CD14-positive monocyte (primary cell): Measurements from ENCODE around the gene ENPEP. TPM values are rescaled to one million over a fixed set of nuclear protein-coding genes. Genes with fewer than 3 reads are reported as not detected.
"Not testable (repeated sequence)": the region's sequence is repeated elsewhere in the genome, so short reads cannot be mapped to it uniquely, and the experiment has no call there.

Experiments
- DNase-seq, 3 donors: peaks; one replicate each; pipeline ENCODE4 v3.0.0-alpha.2; 2011 to 2022
- H2AFZ ChIP-seq: 2 replicates; pipeline ENCODE4 v1.6.0; 2012; ENCODE audit warnings: mild to moderate bottlenecking, low read depth, low read length, inconsistent platforms; ENCODE audit not compliant: insufficient read depth, poor library complexity, severe bottlenecking
- H3K27ac ChIP-seq, 2 donors: 1 replicate in 1 of 2; 2 replicates in 1 of 2; pipeline ENCODE4 v1.5.1; 2012 to 2013; ENCODE audit warnings: low read length in 2 of 2, control low read depth in 1 of 2, inconsistent platforms in 1 of 2, low read depth in 1 of 2, mild to moderate bottlenecking in 1 of 2
- H3K27me3 ChIP-seq, 2 donors: one replicate each; pipeline versions ENCODE4 v1.6.0 to v1.6.1; 2011 to 2013; ENCODE audit warnings: low read length in 2 of 2; ENCODE audit not compliant: control insufficient read depth in 2 of 2, insufficient read depth in 2 of 2
- H3K36me3 ChIP-seq, 2 donors: replicated peaks in 1 of 2; 1 replicate in 1 of 2; 2 replicates in 1 of 2; pipeline versions ENCODE4 v1.5.1 to v1.6.1; 2012 to 2013; ENCODE audit warnings: low read length in 2 of 2, control low read depth in 1 of 2, inconsistent platforms in 1 of 2, mild to moderate bottlenecking in 1 of 2; ENCODE audit not compliant: insufficient read depth in 2 of 2, control insufficient read depth in 1 of 2
- H3K4me1 ChIP-seq, 2 donors: 1 replicate in 1 of 2; 2 replicates in 1 of 2; pipeline versions ENCODE4 v1.5.1 to v1.6.1; 2012 to 2013; ENCODE audit warnings: low read length in 2 of 2, control low read depth in 1 of 2, inconsistent platforms in 1 of 2, mild to moderate bottlenecking in 1 of 2, moderate library complexity in 1 of 2; ENCODE audit not compliant: insufficient read depth in 2 of 2, control insufficient read depth in 1 of 2
- H3K4me2 ChIP-seq: replicated peaks from 2 replicates; pipeline ENCODE3; 2012; ENCODE audit warnings: low read length, moderate library complexity, mild to moderate bottlenecking; ENCODE audit not compliant: poor library complexity, severe bottlenecking; ENCODE audit errors: extremely low read depth
- H3K4me3 ChIP-seq, 3 experiments: fragments of 200-600 bp in 1 of 3; sonication (generic) in 1 of 3; replicated peaks in 1 of 3; 1 replicate in 2 of 3; 2 replicates in 1 of 3; pipeline ENCODE4 v1.5.1; 2011 to 2013; ENCODE audit warnings: low read length in 3 of 3, mild to moderate bottlenecking in 3 of 3, control low read depth in 2 of 3, low read depth in 2 of 3, inconsistent platforms in 1 of 3, moderate library complexity in 1 of 3
- H3K79me2 ChIP-seq: 2 replicates; pipeline ENCODE4 v1.6.0; 2012; ENCODE audit warnings: mild to moderate bottlenecking, control low read depth, inconsistent platforms, low read length, moderate library complexity; ENCODE audit not compliant: insufficient read depth
- H3K9ac ChIP-seq: 2 replicates; pipeline ENCODE4 v1.6.0; 2017; ENCODE audit warnings: low read length, mild to moderate bottlenecking; ENCODE audit not compliant: insufficient read depth, poor library complexity, severe bottlenecking
- H3K9me3 ChIP-seq, 2 donors: replicated peaks in 1 of 2; 1 replicate in 1 of 2; 2 replicates in 1 of 2; pipeline versions ENCODE4 v1.5.1 to v1.6.1; 2012 to 2013; ENCODE audit warnings: low read length in 2 of 2, control low read depth in 1 of 2; ENCODE audit not compliant: control insufficient read depth in 1 of 2, insufficient read depth in 1 of 2
- H4K20me1 ChIP-seq: 2 replicates; pipeline ENCODE4 v1.6.0; 2012; ENCODE audit warnings: mild to moderate bottlenecking, low read length, control low read depth, moderate library complexity; ENCODE audit not compliant: insufficient read depth
- H3K27ac Mint-ChIP-seq, 7 donors: one replicate each; pipeline ENCODE4 v1.8.0; 2020; ENCODE audit warnings: mild to moderate bottlenecking in 7 of 7, mixed read lengths in 7 of 7, moderate library complexity in 6 of 7, inconsistent platforms in 2 of 7
- H3K27me3 Mint-ChIP-seq, 3 donors: one replicate each; pipeline ENCODE4 v1.8.0; 2021 to 2022; ENCODE audit warnings: low read depth in 3 of 3, mild to moderate bottlenecking in 3 of 3, mixed read lengths in 3 of 3, moderate library complexity in 3 of 3, inconsistent platforms in 1 of 3
- H3K36me3 Mint-ChIP-seq, 2 donors: one replicate each; pipeline ENCODE4 v1.8.0; 2020; ENCODE audit warnings: mixed read lengths in 2 of 2, inconsistent platforms in 1 of 2, mild to moderate bottlenecking in 1 of 2
- H3K4me1 Mint-ChIP-seq: one replicate; pipeline ENCODE4 v1.8.0; 2020; ENCODE audit warnings: mild to moderate bottlenecking, mixed read lengths
- H3K4me3 Mint-ChIP-seq, 2 donors: one replicate each; pipeline ENCODE4 v1.8.0; 2020; ENCODE audit warnings: mild to moderate bottlenecking in 2 of 2, mixed read lengths in 2 of 2, moderate library complexity in 1 of 2
- H3K9me3 Mint-ChIP-seq, 7 donors: one replicate each; pipeline ENCODE4 v1.8.0; 2020 to 2022; ENCODE audit warnings: mixed read lengths in 7 of 7, mild to moderate bottlenecking in 6 of 7, moderate library complexity in 6 of 7, inconsistent platforms in 2 of 7
- WGBS: methylation state at CpG from one replicate; pipeline ENCODE4 v1.1.5; 2013; ENCODE audit warnings: missing lambda C conversion rate; ENCODE audit not compliant: insufficient coverage; 5-methylcytosine and 5-hydroxymethylcytosine counted together
- intact Hi-C, 2 donors: fragments of 100-400 bp; cut with micrococcal nuclease; formaldehyde crosslinking; loops; one replicate each; pipeline versions ENCODE4 v1.15.0 to v1.15.1; 2023
- polyA plus RNA-seq, 3 donors: library from polyadenylated mRNA; depleted of rRNA in 1 of 3; unstranded in 2 of 3; stranded (reverse) in 1 of 3; fragments of 300-500 nt in 2 of 3; fragments of >200 nt in 1 of 3; fragmentation: Illumina TruSeq in 2 of 3; gene quantifications; 1 replicate in 2 of 3; 2 replicates in 1 of 3; pipeline ENCODE4 v1.2.3, GENCODE V29; 2012 to 2021
- TF ChIP-seq, protein P1 (sequence below): fragments of 200-600 bp; IDR thresholded peaks from one replicate; pipeline ENCODE4 v1.8.0; 2022; ENCODE audit warnings: antibody characterized with exemption, mild to moderate bottlenecking

The ENPEP gene
- polyA plus RNA-seq, 3 donors, result not detected

DNA sequence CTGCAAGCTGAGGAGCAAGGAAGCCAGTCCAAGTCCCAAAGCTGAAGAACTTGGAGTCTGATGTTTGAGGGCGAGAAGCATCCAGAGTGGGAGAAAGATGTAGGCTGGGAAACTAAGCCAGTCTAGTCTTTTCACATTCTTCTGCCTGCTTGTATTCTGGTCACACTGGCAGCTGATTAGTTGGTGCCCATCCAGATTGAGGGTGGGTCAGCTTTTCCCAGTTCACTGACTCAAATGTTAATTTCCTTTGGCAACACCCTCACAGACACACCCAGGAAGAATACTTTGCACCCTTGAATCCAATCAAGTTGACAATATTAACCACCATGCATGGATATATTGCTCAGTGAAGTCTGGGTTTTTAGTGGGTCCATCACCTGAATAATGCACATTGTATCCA lies 36.7 kb upstream of the ENPEP start:
- intact Hi-C loops, H3K4me1 Mint-ChIP-seq: not testable (repeated sequence)

DNA sequence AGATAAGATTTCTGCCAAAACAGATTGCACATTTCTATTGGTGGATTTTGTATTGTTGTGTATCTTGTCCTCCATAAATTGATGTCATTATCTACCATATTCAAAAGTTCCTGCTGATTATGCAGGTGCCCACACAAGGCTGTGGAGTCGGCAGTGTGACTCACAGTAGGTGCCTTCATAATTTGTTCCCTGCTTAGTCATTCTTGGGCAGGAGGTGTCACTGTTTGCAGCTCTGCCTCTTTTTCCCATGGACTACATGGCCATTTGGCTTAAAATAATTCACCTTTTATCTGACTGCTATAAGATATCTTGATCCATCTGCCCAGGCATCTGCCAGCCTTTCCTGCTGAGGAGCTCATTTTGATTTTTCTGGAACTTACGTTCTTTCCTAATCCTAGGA lies 33.6 kb upstream of the ENPEP start:
- Histone ChIP-seq H3K27me3 (no peaks in the 10 kb centered on the region), H3K79me2 (no peaks in the 10 kb centered on the region), H3K4me2 (no peak overlapping the region), H3K27ac (no peak overlapping the region), H3K9me3 (no peaks in the 10 kb centered on the region), H3K9ac (no peak overlapping the region), H3K4me1 (no peaks in the 10 kb centered on the region), H2AFZ (no peak overlapping the region), H3K36me3 (no peaks in the 10 kb centered on the region), H4K20me1 (no peaks in the 10 kb centered on the region), H3K4me3 (no peak overlapping the region)
- H3K27ac Mint-ChIP-seq, result no peak overlapping the region
- TF ChIP-seq, protein P1, sequence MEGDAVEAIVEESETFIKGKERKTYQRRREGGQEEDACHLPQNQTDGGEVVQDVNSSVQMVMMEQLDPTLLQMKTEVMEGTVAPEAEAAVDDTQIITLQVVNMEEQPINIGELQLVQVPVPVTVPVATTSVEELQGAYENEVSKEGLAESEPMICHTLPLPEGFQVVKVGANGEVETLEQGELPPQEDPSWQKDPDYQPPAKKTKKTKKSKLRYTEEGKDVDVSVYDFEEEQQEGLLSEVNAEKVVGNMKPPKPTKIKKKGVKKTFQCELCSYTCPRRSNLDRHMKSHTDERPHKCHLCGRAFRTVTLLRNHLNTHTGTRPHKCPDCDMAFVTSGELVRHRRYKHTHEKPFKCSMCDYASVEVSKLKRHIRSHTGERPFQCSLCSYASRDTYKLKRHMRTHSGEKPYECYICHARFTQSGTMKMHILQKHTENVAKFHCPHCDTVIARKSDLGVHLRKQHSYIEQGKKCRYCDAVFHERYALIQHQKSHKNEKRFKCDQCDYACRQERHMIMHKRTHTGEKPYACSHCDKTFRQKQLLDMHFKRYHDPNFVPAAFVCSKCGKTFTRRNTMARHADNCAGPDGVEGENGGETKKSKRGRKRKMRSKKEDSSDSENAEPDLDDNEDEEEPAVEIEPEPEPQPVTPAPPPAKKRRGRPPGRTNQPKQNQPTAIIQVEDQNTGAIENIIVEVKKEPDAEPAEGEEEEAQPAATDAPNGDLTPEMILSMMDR, result no peak
- no peak for DNase-seq
- H3K36me3 Mint-ChIP-seq, result no peaks in the 10 kb centered on the region
- H3K9me3 Mint-ChIP-seq, result peaks cover 0 to 1% (median 0%) of the 10 kb centered on the region in 7 donors
- H3K4me1 Mint-ChIP-seq, result no peaks in the 10 kb centered on the region
- intact Hi-C loops, result no loop called here
- H3K27me3 Mint-ChIP-seq, result peaks cover 4 to 15% (median 4%) of the 10 kb centered on the region in 3 donors
- H3K4me3 Mint-ChIP-seq, result no peak overlapping the region
- WGBS, result 43% methylated on average over 1 of the region's 2 CpGs

More for the DNA sequence above, 36.7 kb upstream of the ENPEP start:
- 90% methylated on average over 1 of the region's 1 CpG for WGBS
- not testable (repeated sequence) for H3K4me1 ChIP-seq, H3K27ac ChIP-seq, DNase-seq, H3K27ac Mint-ChIP-seq, H3K36me3 Mint-ChIP-seq, H3K36me3 ChIP-seq, H3K4me2 ChIP-seq, H2AFZ ChIP-seq, H3K9me3 Mint-ChIP-seq, H3K4me3 Mint-ChIP-seq, H4K20me1 ChIP-seq, H3K4me3 ChIP-seq, H3K9ac ChIP-seq, H3K27me3 ChIP-seq, H3K9me3 ChIP-seq, H3K79me2 ChIP-seq
- H3K27me3 Mint-ChIP-seq, result peaks cover 1 to 16% (median 4%) of the 10 kb centered on the region in 3 donors
